Sigmoid colon (tissue), 4 donors: ENCODE results near the gene NRAP.

Experiments used
- POLR2A ChIP-seq, 2 donors: fragments of 450-650 bp; IDR thresholded peaks; one replicate each; pipeline ENCODE4 v1.6.1; 2016; ENCODE audit warnings: antibody characterized with exemption in 2 of 2, mild to moderate bottlenecking in 2 of 2, moderate library complexity in 2 of 2
- POLR2AphosphoS5 ChIP-seq, 4 donors: sonication (generic); formaldehyde crosslinking; IDR thresholded peaks; one replicate each; pipeline ENCODE4 v1.6.1; 2017; ENCODE audit warnings: antibody characterized with exemption in 4 of 4
- TF ChIP-seq, protein P1 (sequence below), 4 experiments: fragments of 450-650 bp in 3 of 4; fragments of 200-600 bp in 1 of 4; IDR thresholded peaks; one replicate each; pipeline ENCODE4 v1.5.1; 2016 to 2019; ENCODE audit warnings: antibody characterized with exemption in 4 of 4, mild to moderate bottlenecking in 3 of 4, moderate library complexity in 2 of 4

DNA sequence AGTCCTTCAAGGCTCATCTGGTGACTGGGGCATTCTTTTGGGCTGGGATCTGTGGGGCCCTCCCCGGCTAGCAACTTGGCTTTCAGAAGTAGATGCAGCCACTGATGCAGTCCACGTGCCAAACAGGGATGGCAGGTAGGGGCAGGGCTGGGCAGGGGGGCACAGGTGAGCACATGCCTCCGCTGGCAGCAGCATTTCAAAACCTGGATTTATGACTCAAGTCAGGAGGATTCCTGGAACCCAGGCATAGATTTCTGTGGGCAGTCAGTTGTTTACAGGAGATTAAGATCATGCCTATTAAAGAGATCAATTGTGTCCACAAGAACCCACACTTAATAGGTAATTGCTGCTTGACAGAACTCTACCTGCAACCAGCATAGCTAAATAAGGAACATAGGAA lies 111.8 kb downstream of the NRAP start:
- TF ChIP-seq, protein P1, sequence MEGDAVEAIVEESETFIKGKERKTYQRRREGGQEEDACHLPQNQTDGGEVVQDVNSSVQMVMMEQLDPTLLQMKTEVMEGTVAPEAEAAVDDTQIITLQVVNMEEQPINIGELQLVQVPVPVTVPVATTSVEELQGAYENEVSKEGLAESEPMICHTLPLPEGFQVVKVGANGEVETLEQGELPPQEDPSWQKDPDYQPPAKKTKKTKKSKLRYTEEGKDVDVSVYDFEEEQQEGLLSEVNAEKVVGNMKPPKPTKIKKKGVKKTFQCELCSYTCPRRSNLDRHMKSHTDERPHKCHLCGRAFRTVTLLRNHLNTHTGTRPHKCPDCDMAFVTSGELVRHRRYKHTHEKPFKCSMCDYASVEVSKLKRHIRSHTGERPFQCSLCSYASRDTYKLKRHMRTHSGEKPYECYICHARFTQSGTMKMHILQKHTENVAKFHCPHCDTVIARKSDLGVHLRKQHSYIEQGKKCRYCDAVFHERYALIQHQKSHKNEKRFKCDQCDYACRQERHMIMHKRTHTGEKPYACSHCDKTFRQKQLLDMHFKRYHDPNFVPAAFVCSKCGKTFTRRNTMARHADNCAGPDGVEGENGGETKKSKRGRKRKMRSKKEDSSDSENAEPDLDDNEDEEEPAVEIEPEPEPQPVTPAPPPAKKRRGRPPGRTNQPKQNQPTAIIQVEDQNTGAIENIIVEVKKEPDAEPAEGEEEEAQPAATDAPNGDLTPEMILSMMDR (IDR thresholded peaks at IDR 0.05): no peak
- TF ChIP-seq POLR2A (IDR thresholded peaks at IDR 0.05): no peak
- no peak for TF ChIP-seq POLR2AphosphoS5 (IDR thresholded peaks at IDR 0.05)
